GM12874 (cell line): Measurements from ENCODE around the gene IL32.
A peak's percentile ranks its signal among the peaks of the same experiment; 100 is the strongest.

Experiments used
- TF ChIP-seq, protein P1 (sequence below): IDR thresholded peaks from 2 replicates; pipeline ENCODE4 v1.5.1; 2011; ENCODE audit warnings: low read depth, mild to moderate bottlenecking, control low read depth, low read length, moderate library complexity; ENCODE audit not compliant: insufficient read depth

The IL32 gene

GRCh38 chr16:3057181-3058138 lies 8.0 kb upstream of the IL32 start:
- TF ChIP-seq, protein P1, sequence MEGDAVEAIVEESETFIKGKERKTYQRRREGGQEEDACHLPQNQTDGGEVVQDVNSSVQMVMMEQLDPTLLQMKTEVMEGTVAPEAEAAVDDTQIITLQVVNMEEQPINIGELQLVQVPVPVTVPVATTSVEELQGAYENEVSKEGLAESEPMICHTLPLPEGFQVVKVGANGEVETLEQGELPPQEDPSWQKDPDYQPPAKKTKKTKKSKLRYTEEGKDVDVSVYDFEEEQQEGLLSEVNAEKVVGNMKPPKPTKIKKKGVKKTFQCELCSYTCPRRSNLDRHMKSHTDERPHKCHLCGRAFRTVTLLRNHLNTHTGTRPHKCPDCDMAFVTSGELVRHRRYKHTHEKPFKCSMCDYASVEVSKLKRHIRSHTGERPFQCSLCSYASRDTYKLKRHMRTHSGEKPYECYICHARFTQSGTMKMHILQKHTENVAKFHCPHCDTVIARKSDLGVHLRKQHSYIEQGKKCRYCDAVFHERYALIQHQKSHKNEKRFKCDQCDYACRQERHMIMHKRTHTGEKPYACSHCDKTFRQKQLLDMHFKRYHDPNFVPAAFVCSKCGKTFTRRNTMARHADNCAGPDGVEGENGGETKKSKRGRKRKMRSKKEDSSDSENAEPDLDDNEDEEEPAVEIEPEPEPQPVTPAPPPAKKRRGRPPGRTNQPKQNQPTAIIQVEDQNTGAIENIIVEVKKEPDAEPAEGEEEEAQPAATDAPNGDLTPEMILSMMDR: no peak

DNA sequence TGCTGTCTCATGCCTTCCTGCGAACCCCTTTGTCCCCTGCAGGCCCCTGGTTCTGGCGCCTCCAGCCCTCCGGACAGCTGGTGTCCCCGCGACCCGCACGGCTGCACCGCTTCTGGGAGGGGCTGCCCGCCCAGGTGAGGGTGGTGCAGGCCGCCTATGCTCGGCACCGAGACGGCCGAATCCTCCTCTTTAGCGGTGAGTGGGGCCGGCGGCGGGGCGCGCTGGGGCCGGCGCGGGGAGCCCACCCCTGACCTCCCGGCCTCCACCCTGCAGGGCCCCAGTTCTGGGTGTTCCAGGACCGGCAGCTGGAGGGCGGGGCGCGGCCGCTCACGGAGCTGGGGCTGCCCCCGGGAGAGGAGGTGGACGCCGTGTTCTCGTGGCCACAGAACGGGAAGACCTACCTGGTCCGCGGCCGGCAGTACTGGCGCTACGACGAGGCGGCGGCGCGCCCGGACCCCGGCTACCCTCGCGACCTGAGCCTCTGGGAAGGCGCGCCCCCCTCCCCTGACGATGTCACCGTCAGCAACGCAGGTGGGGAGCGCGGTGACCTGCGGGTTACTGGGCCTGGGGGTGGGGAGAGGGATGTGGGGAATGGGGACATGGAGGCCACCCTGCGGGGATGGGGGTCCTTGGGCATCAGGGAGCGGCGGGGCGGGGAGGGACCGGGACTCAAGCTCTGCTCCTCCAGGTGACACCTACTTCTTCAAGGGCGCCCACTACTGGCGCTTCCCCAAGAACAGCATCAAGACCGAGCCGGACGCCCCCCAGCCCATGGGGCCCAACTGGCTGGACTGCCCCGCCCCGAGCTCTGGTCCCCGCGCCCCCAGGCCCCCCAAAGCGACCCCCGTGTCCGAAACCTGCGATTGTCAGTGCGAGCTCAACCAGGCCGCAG lies 7.1 kb upstream of the IL32 start:
- TF ChIP-seq, protein P1: peak; percentile 56

- TF ChIP-seq, protein P1: peak; percentile 90
Observed at GRCh38 chr16:3059041-3059722, 6.3 kb upstream of the IL32 start.

- TF ChIP-seq, protein P1: no peak
Observed at GRCh38 chr16:3059723-3060242, 5.7 kb upstream of the IL32 start.

GRCh38 chr16:3060339-3061127 lies 4.9 kb upstream of the IL32 start:
- TF ChIP-seq, protein P1: no peak

DNA sequence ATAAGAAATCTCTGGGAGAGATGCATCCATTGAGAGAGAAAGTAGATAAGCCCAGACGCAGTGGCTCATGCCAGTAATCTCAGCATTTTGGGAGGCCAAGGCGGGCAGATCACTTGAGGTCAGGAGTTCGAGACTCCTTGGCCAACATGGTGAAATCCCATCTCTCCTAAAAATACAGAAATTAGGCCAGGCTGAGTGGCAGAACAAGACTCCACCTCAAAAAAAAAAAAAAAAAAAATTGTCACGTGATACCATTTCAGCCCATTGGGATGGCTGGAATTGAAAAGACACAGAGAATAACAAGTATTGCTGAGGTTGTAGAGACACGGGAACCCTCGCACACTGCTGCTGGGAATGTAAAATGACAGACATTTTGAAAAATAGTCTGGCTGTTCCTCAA lies 2.9 kb upstream of the IL32 start:
- TF ChIP-seq, protein P1: no peak
